ENCODE results near the gene CACNB2.

The CACNB2 gene

GRCh38 chr10:18229826-18230225 is 89.6 kb downstream of the CACNB2 start:
- DNase-seq (ENCODE audit: low read depth, low spot score): no peak

GRCh38 chr10:18230794-18231193 is 90.6 kb downstream of the CACNB2 start:
- DNase-seq (ENCODE audit: low read depth, low spot score): no peak

- DNase-seq (ENCODE audit: low read depth, low spot score): no peak
Measured at GRCh38 chr10:18231480-18231879, 91.3 kb downstream of the CACNB2 start.

DNA sequence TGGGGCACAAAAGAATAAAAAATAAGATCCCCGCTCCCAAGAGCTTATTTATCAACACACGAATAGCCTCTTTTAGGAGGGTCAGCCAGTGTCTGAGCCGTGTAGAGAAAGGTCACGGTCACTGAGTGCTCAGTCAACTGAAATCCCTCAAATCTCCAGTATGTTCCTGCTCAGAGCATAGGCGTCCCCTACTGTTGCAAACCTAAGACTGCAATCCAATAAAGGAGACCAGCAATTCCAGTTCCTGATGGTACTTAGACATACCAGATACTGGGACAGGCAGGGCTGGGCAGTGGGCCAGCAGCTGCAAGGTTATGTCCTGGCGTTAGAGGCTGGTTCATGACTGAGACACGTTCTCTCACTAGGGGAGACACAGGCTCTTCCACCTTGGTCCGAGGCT is 93.6 kb downstream of the CACNB2 start:
- DNase-seq (ENCODE audit: low read depth, low spot score): no peak

- no peak for DNase-seq (ENCODE audit: low read depth, low spot score)
Measured at GRCh38 chr10:18235477-18235876, 95.3 kb downstream of the CACNB2 start.

DNA sequence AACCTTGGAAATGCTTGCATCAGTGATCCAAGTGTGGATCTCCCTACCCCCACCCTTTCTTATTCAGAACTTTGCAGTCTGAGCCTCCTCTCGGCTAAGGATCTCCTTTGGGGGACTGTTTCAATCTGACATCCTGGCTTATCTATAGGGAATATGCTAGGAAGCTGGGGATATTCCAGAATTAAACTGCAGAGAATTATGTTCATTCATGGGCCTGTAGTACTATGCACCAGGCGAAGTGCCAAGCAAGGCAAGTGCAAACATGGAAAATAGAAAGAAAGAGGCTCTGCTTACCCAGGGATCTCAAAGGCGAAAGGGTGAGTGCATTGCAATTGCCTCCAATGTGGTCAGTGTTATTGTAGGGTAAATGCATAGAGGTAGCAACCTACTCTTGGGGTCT is 96.5 kb downstream of the CACNB2 start:
- no peak for DNase-seq (ENCODE audit: low read depth, low spot score)

DNA sequence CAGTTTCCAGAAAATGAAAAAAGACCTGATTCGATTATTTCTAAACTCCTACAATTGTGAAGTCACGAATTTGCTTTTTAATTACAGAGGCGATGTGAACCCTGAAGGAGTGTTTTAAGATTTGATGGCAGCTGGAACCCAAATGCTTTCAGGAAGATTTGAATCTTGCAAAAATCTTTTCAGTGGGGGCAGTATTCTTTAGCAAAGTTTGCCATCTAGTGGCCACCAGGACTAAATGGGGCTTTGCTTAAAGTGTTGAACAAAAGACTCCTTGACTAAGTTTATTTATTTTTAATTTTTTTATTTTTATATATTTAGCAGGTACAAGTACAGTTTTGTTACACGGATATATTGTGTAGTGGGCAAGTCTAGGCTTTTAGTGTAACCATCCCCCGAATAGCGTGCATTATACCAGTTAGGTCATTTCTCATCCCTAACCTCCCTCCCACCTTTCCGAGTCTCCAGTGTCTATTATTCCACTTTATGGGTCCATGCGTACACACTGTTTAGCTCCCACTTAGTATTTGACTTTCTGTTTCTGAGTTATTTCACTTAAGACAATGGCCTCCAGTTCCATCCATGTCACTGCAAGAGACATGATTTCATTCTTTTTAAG is 98.8 kb downstream of the CACNB2 start:
- DNase-seq (ENCODE audit: low read depth, low spot score): no peak

DNA sequence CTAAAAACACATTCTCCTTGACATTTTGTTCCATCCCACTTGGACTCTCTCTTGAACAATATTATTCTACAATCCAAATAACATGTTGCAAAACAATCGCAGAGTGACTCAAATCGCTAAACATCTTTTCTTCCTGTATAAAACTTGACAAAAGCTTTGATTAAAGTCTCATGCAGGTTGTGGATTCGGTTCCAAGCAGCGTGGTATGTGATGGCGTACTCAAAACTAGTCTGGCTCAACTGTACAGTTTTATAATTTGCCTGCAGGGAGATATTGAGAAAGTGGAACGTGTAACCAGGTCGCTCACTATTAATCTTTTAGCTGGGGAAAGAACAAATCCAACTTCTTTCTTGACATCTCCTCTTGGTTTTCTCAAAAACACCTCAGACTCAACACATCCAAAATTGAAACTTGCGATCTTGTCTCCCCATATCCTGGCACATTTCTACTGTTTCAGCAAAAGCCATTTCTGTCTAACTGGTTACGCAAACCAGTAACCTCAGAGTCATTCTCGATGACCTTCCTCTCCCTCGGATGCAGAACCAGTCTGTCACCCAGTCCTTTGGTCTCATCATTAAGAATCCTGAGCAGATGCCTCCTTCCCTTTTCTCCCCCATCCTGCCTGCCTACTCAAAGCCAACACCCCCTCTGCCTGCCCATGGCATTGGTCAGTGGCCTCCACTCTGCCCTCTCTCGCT is 100.1 kb downstream of the CACNB2 start:
- no peak for DNase-seq (ENCODE audit: low read depth, low spot score)

GRCh38 chr10:18246967-18247366 is 106.7 kb downstream of the CACNB2 start:
- no peak for DNase-seq (ENCODE audit: low read depth, low spot score)

GRCh38 chr10:18252086-18252485 is 111.9 kb downstream of the CACNB2 start:
- DNase-seq (ENCODE audit: low read depth, low spot score): no peak

DNA sequence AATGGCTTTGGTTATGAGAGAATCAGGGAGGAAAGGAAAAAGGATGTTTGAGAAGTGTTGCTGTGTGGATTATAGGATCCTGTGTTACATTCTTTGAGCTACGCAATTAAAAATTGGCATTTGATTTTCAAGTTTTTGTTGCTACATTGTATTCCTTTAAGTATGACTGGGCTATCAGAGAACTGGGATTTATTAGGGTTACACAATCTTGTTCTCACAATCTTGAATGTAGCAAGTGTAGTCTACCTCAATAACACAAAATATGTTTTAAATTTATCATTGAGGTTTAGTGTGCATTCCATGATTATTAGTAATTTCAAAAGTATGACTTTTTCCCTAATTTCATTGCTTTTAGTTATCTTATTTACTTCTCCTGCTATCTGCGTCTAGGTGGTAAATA is 113.9 kb downstream of the CACNB2 start:
- DNase-seq (ENCODE audit: low read depth, low spot score): no peak

- no peak for DNase-seq (ENCODE audit: low read depth, low spot score)
Measured at GRCh38 chr10:18254692-18255091, 114.5 kb downstream of the CACNB2 start.

DNA sequence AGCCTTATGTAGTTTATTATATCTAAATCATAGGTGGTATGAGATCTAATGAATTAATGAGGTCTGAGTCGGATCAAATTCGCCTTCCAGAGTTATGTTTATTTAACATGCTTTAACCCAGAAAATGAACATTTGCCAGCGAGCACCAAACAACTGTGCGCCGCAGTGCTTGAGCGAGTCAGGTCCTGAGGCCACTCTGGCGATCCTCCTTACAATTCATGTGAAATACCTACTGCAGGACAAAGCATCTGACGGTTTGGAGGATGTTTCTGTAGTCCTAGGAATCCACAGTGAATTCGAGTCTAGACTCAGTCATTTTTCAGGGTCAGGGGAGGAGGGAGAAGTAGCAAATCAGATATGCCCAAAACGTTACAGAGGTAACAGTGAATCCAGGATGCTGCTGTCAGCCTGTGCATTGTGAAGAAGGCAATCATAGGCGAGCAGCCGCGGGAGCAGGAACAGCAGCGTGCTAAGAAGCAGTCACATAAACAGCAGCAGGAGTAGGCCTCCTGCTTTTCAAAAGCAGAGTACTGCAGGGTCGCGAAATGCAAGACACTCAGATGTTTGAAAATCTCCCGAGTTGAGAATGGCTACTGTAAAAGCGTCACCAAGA is 120.2 kb downstream of the CACNB2 start:
- DNase-seq (ENCODE audit: low read depth, low spot score): no peak

- DNase-seq (ENCODE audit: low read depth, low spot score): no peak
Measured at GRCh38 chr10:18261063-18261610, 120.9 kb downstream of the CACNB2 start.

- no peak for DNase-seq (ENCODE audit: low read depth, low spot score)
Measured at GRCh38 chr10:18261768-18262231, 121.6 kb downstream of the CACNB2 start.

GRCh38 chr10:18264466-18265050 is 124.3 kb downstream of the CACNB2 start:
- DNase-seq (ENCODE audit: low read depth, low spot score): no peak

- DNase-seq (ENCODE audit: low read depth, low spot score): no peak
Measured at GRCh38 chr10:18268005-18268404, 127.8 kb downstream of the CACNB2 start.

GRCh38 chr10:18271491-18271890 is 131.3 kb downstream of the CACNB2 start:
- no peak for DNase-seq (ENCODE audit: low read depth, low spot score)

- DNase-seq (ENCODE audit: low read depth, low spot score): no peak
Measured at GRCh38 chr10:18273039-18273438, 132.8 kb downstream of the CACNB2 start.

DNA sequence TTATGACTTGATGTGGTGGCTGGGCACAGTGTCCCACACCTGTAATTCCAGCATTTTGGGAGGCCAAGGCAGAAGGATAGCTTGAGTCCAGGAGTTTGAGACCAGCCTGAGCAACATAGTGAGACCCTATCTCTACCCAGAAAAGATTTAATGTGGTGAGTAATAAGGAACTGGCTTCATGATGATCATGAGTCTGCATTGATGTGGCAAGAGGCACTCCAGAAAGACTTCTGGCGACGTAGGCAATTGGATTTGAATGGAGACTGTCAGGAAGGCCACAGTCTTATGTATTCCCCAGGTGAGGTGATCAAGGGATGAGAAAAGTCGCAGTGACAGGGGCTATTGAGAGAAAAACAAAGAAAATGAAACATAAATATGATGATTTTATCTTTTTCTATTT is 138.0 kb downstream of the CACNB2 start:
- DNase-seq (ENCODE audit: low read depth, low spot score): no peak

DNA sequence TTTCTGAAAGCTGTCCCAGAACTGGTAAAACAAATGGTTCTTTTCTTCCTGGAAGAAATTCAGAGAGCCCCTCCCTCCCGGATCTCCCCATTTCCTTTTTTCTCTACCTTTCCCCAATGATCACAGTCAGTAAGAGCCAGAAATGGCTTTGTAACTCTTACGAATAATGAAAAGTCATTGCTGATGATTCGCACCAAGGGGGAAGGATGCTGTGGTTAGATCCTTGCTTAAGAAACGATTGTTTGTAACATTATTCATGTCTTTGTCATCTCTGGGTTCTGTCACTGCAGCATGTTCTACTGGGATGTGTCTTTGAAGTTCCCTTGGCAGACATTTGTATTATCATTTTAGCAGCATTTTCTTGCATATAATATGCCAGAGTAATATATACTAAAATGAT is 138.9 kb downstream of the CACNB2 start:
- DNase-seq (ENCODE audit: low read depth, low spot score): no peak

GRCh38 chr10:18282094-18282493 is 141.9 kb downstream of the CACNB2 start:
- no peak for DNase-seq (ENCODE audit: low read depth, low spot score)
